PC-9 (cell line): ENCODE results near the gene GPC1. TPM values are rescaled to one million over a fixed set of nuclear protein-coding genes. Genes with fewer than 3 reads are reported as not detected.

ENCODE experiments used
- BruUV-seq: library from RNA; stranded (reverse); fragments of 400-500 nt; replicated peaks from 2 replicates; lab custom pipeline; 2021; lab: Mats Ljungman, UMichigan
- CTCF ChIA-PET: fragments of 300-600 bp; sonication (Branson Sonifier 250); formaldehyde crosslinking; loops from one replicate; lab custom pipeline; 2022; ENCODE audit warnings: antibody characterized with exemption; lab: Charles Lee
- POLR2A ChIA-PET: fragments of 300-600 bp; sonication (Branson Sonifier 250); formaldehyde crosslinking; loops from one replicate; lab custom pipeline; 2022; ENCODE audit warnings: antibody characterized with exemption; ENCODE audit not compliant: unreplicated experiment; lab: Charles Lee
- DNase-seq, 2 experiments: peaks; one replicate each; pipeline versions ENCODE4 v3.0.0 to v3.0.0-alpha.2; 2015 to 2022; ENCODE audit warnings: mixed read lengths in 1 of 2
- H2AFZ ChIP-seq: fragments of 200-600 bp; sonication (generic); 2 replicates; pipeline ENCODE4 v1.8.1; 2017; ENCODE audit warnings: antibody characterized with exemption
- H3F3A ChIP-seq: fragments of 200-600 bp; sonication (generic); 2 replicates; pipeline ENCODE4 v1.8.1; 2017; ENCODE audit warnings: antibody characterized with exemption, mild to moderate bottlenecking, low read depth; ENCODE audit not compliant: insufficient read depth
- H3K27ac ChIP-seq: fragments of 200-600 bp; sonication (generic); 2 replicates; pipeline ENCODE4 v1.6.1; 2016; ENCODE audit warnings: mixed run types
- H3K27me3 ChIP-seq: fragments of 200-600 bp; sonication (generic); 2 replicates; pipeline ENCODE4 v1.6.1; 2016; ENCODE audit warnings: low read depth, mixed run types; ENCODE audit not compliant: insufficient read depth
- H3K36me3 ChIP-seq: fragments of 200-600 bp; sonication (generic); 2 replicates; pipeline ENCODE4 v1.6.1; 2016; ENCODE audit warnings: low read depth, mixed run types
- H3K4me1 ChIP-seq: fragments of 200-600 bp; sonication (generic); replicated peaks from 2 replicates; pipeline ENCODE4 v1.6.1; 2016; ENCODE audit warnings: mixed run types; ENCODE audit not compliant: insufficient read depth
- H3K4me2 ChIP-seq: fragments of 200-600 bp; sonication (generic); 2 replicates; pipeline ENCODE4 v1.6.1; 2017; ENCODE audit warnings: mixed run types
- H3K4me3 ChIP-seq: fragments of 200-600 bp; sonication (generic); 2 replicates; pipeline ENCODE4 v1.6.1; 2016; ENCODE audit warnings: mixed run types
- H3K79me2 ChIP-seq: fragments of 200-600 bp; sonication (generic); 2 replicates; pipeline ENCODE4 v1.6.1; 2017; ENCODE audit warnings: low read depth, mixed run types
- H3K9me2 ChIP-seq: fragments of 200-600 bp; sonication (generic); 2 replicates; pipeline ENCODE4 v1.8.1; 2017; ENCODE audit warnings: mild to moderate bottlenecking; ENCODE audit not compliant: insufficient read depth
- H3K9me3 ChIP-seq: fragments of 200-600 bp; sonication (generic); 2 replicates; pipeline ENCODE4 v1.8.1; 2016; ENCODE audit warnings: low read depth; ENCODE audit not compliant: insufficient read depth
- H4K20me1 ChIP-seq: fragments of 200-600 bp; sonication (generic); 2 replicates; pipeline ENCODE4 v1.8.1; 2017; ENCODE audit not compliant: insufficient read depth
- EZH2 ChIP-seq: fragments of 200-600 bp; sonication (generic); IDR thresholded peaks from 2 replicates; pipeline ENCODE4 v1.8.0; 2017; ENCODE audit warnings: antibody characterized with exemption, low read depth
- intact Hi-C: fragments of 100-400 bp; cut with micrococcal nuclease; formaldehyde crosslinking; loops from one replicate; pipeline ENCODE4 v1.10.0; 2022; ENCODE audit not compliant: unreplicated experiment
- total RNA-seq: library from RNA; stranded (reverse); gene quantifications from 2 replicates; pipeline ENCODE4 v1.2.3, GENCODE V29; 2021
- TF ChIP-seq, protein P1 (sequence below): fragments of 200-600 bp; sonication (generic); conservative IDR thresholded peaks from 2 replicates; pipeline ENCODE4 v1.6.1; 2017; ENCODE audit warnings: mixed run types, antibody characterized with exemption, mild to moderate bottlenecking, moderate library complexity

Gene GPC1
- total RNA-seq, 1 experiment from 2014 or later: 302 TPM

DNA sequence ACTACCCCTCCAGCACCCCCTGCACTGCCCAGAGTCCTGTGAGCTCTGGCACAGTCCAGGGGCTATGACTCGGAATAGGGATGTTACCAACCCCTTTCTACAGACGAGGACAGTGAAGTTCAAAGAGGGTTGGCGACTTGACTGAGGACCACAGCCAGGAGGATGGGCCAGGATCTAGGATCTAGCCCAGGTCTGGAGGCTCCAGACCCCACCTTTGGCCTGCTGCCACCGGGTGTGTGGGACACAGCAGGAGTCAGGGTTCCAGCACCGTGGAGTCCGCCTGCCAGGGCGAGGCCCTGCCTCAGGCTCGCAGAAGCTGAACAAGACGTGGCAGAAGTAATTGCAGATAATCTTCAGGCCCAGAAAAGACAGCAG is 37.9 kb upstream of the GPC1 start:
- no peaks in the 10 kb centered on the region for H4K20me1 ChIP-seq
- no peaks in the 10 kb centered on the region for H3K9me3 ChIP-seq
- H2AFZ ChIP-seq: no peak overlapping the region
- H3K4me2 ChIP-seq: no peak overlapping the region
- no peaks in the 10 kb centered on the region for H3F3A ChIP-seq
- ChIA-PET POLR2A (no interaction called here), CTCF (no interaction called here)
- H3K4me1 ChIP-seq: no peaks in the 10 kb centered on the region
- H3K4me3 ChIP-seq: no peak overlapping the region
- H3K9me2 ChIP-seq: no peaks in the 10 kb centered on the region
- H3K79me2 ChIP-seq: no peaks in the 10 kb centered on the region
- H3K27ac ChIP-seq: no peak overlapping the region
- no peaks in the 10 kb centered on the region for H3K36me3 ChIP-seq
- BruUV-seq: no TSS peak
- DNase-seq: no peak
- no peak for TF ChIP-seq EZH2
- TF ChIP-seq, protein P1, sequence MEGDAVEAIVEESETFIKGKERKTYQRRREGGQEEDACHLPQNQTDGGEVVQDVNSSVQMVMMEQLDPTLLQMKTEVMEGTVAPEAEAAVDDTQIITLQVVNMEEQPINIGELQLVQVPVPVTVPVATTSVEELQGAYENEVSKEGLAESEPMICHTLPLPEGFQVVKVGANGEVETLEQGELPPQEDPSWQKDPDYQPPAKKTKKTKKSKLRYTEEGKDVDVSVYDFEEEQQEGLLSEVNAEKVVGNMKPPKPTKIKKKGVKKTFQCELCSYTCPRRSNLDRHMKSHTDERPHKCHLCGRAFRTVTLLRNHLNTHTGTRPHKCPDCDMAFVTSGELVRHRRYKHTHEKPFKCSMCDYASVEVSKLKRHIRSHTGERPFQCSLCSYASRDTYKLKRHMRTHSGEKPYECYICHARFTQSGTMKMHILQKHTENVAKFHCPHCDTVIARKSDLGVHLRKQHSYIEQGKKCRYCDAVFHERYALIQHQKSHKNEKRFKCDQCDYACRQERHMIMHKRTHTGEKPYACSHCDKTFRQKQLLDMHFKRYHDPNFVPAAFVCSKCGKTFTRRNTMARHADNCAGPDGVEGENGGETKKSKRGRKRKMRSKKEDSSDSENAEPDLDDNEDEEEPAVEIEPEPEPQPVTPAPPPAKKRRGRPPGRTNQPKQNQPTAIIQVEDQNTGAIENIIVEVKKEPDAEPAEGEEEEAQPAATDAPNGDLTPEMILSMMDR: no peak
- intact Hi-C loops: no loop called here
- peaks cover 5% of the 10 kb centered on the region; the same call in 1 of the 2 replicates for H3K27me3 ChIP-seq

DNA sequence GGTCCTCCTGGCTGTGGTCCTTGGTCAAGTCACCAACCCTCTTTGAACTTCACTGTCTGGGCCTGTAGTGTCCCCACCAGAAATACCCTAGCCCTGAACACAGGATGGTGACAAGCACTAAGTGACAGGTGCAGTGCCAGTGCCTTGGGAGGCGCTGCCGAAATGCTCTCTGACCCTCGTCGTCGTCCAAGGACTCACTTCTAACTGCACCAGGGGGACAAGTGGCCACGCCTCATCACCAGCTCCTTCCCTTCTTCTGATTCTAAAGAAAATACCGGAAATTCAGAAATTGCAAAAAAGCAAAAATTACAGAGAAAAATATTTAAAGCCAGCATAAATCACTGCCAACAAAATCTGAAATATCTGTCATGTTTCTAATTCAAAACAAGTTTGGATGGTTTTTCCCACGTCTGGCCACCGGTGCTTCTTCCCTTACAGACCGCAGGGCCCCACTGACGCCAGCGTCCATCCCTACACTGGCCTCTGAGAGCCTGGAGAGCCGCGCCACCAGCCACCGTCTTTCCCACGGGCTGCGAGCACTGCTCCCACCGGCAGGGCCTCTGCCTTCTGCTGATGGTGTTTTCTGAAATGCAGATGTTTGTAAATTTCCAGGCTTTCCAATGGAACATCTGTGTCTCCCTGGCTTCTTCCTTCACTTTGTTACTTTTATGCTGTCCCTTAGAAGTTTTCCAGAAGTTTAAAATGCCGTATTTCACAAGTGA is 37.4 kb upstream of the GPC1 start:
- Histone ChIP-seq H3K27ac (no peak overlapping the region), H3K9me3 (no peaks in the 10 kb centered on the region), H3K27me3 (peaks cover 5% of the 10 kb centered on the region; the same call in 1 of the 2 replicates), H3F3A (no peaks in the 10 kb centered on the region), H3K36me3 (no peaks in the 10 kb centered on the region), H3K79me2 (no peaks in the 10 kb centered on the region), H2AFZ (no peak overlapping the region), H3K9me2 (no peaks in the 10 kb centered on the region), H4K20me1 (no peaks in the 10 kb centered on the region), H3K4me1 (no peaks in the 10 kb centered on the region), H3K4me2 (no peak overlapping the region), H3K4me3 (no peak overlapping the region)
- TF ChIP-seq EZH2: no peak
- TF ChIP-seq, protein P1: no peak
- BruUV-seq: no TSS peak
- intact Hi-C loops: no loop called here
- CTCF ChIA-PET: no interaction called here
- DNase-seq: no peak
- POLR2A ChIA-PET: no interaction called here

GRCh38 chr2:240398661-240399267 is 36.7 kb upstream of the GPC1 start:
- no TSS peak for BruUV-seq
- no peak overlapping the region for H3K27ac ChIP-seq
- H3K4me1 ChIP-seq: no peaks in the 10 kb centered on the region
- TF ChIP-seq, protein P1: no peak
- no peak for TF ChIP-seq EZH2
- no peak overlapping the region for H2AFZ ChIP-seq
- no peak overlapping the region for H3K4me2 ChIP-seq
- ChIA-PET POLR2A (no interaction called here), CTCF (no interaction called here)
- H3K79me2 ChIP-seq: no peaks in the 10 kb centered on the region
- H3K36me3 ChIP-seq: no peaks in the 10 kb centered on the region
- H4K20me1 ChIP-seq: no peaks in the 10 kb centered on the region
- DNase-seq: no peak
- no peaks in the 10 kb centered on the region for H3K9me3 ChIP-seq
- H3K27me3 ChIP-seq: peaks cover 5% of the 10 kb centered on the region; the same call in 1 of the 2 replicates
- H3F3A ChIP-seq: no peaks in the 10 kb centered on the region
- intact Hi-C loops: no loop called here
- H3K4me3 ChIP-seq: no peak overlapping the region
- H3K9me2 ChIP-seq: no peaks in the 10 kb centered on the region
